HG03175 (cell line): Measurements from ENCODE around the gene STAP2.

Experiments used
- ATAC-seq: cut with Tn5 transposase; IDR thresholded peaks from one replicate; pipeline ENCODE4 v1.9.1; 2021; ENCODE audit warnings: mild to moderate bottlenecking, moderate library complexity; ENCODE audit not compliant: unreplicated experiment

The STAP2 gene

GRCh38 chr19:4338441-4339355 lies at the start of gene STAP2:
STAP2 (minus strand) TSS chr19:4338827; CDS start chr19:4338753, 74 bp downstream.
- no peak for ATAC-seq

- no peak for ATAC-seq
Observed at GRCh38 chr19:4386041-4386782, 47.6 kb upstream of the STAP2 start.

- ATAC-seq = no peak
Observed at GRCh38 chr19:4385291-4386040, 46.8 kb upstream of the STAP2 start.

- ATAC-seq = no peak
Observed at GRCh38 chr19:4380254-4380727, 41.7 kb upstream of the STAP2 start.

GRCh38 chr19:4379383-4380253 lies 41.0 kb upstream of the STAP2 start:
- no peak for ATAC-seq

GRCh38 chr19:4378886-4379285 lies 40.3 kb upstream of the STAP2 start:
- ATAC-seq = no peak

- no peak for ATAC-seq
Observed at GRCh38 chr19:4376991-4377781, 38.6 kb upstream of the STAP2 start.

GRCh38 chr19:4376671-4376990 lies 38.0 kb upstream of the STAP2 start:
- no peak for ATAC-seq

- ATAC-seq = no peak
Observed at GRCh38 chr19:4376028-4376670, 37.5 kb upstream of the STAP2 start.

- no peak for ATAC-seq
Observed at GRCh38 chr19:4375164-4376027, 36.8 kb upstream of the STAP2 start.

GRCh38 chr19:4374498-4375163 lies 36.0 kb upstream of the STAP2 start:
- ATAC-seq = no peak

- ATAC-seq = no peak
Observed at GRCh38 chr19:4373601-4374497, 35.2 kb upstream of the STAP2 start.

GRCh38 chr19:4373013-4373367 lies 34.4 kb upstream of the STAP2 start:
- ATAC-seq = no peak

GRCh38 chr19:4372165-4373012 lies 33.8 kb upstream of the STAP2 start:
- ATAC-seq = no peak

GRCh38 chr19:4371247-4372164 lies 32.9 kb upstream of the STAP2 start:
- ATAC-seq = no peak
